ENCODE measurements around the gene SUPT16H. TPM values are rescaled to one million over a fixed set of nuclear protein-coding genes. Genes with fewer than 3 reads are reported as not detected.

SUPT16H gene
- polyA plus RNA-seq: 10 to 100 TPM; 20.4 to 53.6 (median 43.4) TPM

DNA sequence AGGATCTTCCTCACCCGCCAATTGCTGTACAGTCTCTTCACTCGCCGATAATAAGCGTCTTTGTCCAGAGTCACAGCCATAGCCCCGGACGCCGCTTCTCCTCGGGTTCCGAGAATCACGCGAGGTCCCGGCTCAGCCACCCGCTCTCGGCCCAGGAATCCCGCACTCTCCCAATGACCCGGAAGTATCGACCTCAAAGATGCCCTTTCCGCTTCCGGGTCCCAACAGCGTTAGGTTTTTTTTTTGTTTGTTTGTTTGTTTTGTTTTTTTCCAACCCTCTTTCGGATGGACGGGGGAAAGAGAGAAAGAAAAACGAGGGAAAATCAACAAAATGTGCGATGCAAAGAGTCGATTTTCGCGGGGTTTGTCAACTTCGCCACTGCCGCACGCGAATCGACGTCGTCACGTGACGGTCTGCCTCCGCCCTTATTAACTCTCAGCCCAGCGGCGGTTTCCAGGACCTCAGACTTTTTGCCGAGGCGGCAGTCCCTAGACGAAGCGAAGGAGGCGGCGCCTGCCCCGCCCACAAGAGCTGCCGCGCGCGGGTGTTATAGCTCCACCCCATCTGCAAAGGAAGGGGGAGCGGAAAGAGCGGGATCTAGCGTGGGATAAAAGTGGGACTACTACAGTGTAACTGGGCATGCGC is at the start of gene SUPT16H:
Gene SUPT16H (minus strand): TSS at position 172 of the 646 bp plus-strand sequence. CDS start 92 bp downstream, at position 80.
- peak within 1 kb of the TSS; percentile 68 for H3K27ac ChIP-seq (ENCODE audit: low read depth, low read length)
- WGBS, 3 donors: 0 to 1% (median 0%) methylated on average over 54 of the region's 54 CpGs

GRCh38 chr14:21431126-21431525 is 47.3 kb upstream of the SUPT16H start:
- WGBS, 3 donors: 94 to 100% (median 98%) methylated on average over 2 of the region's 2 CpGs

DNA sequence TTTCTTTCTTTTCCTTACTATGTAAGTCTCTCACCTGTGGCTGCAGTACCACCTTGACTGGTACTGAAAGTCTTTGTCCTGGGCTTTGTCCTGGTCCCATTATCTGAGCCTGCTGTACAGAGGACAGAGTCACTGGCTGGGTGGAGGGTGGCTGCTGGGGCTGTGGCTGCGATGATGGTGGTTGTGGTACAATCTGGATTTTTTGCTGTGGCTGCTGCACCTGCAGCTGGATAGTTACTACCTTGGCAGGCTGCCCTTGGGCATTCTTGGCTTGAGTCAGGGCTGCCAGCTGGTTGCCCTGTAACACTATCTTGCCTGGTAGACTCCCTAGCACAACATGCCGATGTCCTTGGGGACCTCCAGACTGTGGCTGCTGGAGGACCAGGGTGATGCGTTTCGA is 45.1 kb upstream of the SUPT16H start:
- H3K27ac ChIP-seq (ENCODE audit: low read depth, low read length): no peak overlapping the region
- WGBS, 3 donors: 43 to 93% (median 92%) methylated on average over 4 of the region's 4 CpGs

More at GRCh38 chr14:21431126-21431525, 47.3 kb upstream of the SUPT16H start:
- no peak overlapping the region for H3K27ac ChIP-seq (ENCODE audit: low read depth, low read length)

DNA sequence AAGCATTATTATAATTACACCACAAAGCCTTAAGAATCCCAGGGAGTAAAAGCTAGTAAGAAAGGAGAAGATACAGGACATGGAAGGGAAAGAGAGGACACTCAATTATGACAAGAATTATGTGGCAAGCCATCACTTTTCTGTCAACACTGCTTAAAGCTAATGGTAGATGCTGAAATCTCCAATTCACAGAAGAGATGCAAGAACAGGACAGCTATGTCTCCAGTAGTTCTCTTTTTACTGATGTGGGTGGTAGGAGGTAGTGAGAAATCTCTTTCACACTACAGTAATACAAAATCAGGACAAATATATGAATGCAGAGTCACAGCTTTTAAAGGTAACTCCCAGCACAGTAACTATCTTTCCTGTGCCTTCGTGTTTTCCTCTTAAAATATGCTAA is 42.9 kb upstream of the SUPT16H start:
- 84 to 92% (median 88%) methylated on average over 1 of the region's 1 CpG for WGBS, 3 donors
- H3K27ac ChIP-seq (ENCODE audit: low read depth, low read length): no peak overlapping the region

GRCh38 chr14:21419528-21419927 is 35.7 kb upstream of the SUPT16H start:
- 85 to 95% (median 93%) methylated on average over 5 of the region's 5 CpGs for WGBS, 3 donors
- H3K27ac ChIP-seq (ENCODE audit: low read depth, low read length): no peak overlapping the region

DNA sequence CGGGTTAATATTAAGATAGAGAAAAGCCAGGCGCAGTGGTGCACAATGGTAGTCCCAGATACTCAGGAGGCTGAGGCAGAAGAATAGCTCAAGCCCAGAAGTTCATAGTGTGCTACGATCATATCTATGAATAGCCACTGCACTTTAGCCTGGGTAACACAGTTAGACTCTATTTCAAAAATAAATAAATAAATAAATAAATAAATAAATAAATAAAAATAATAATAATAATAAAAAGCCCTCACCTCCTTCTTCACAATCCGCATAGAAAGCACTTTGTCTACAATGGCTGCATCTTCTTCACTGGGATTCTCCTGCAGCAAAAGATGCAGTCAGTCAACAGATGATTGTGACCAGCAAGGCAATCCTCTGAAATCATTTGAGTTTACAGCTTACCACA is 31.5 kb upstream of the SUPT16H start:
- WGBS, 3 donors: 95 to 98% (median 95%) methylated on average over 4 of the region's 4 CpGs

GRCh38 chr14:21414137-21414631 is 30.4 kb upstream of the SUPT16H start:
- no peak overlapping the region for H3K27ac ChIP-seq (ENCODE audit: low read depth, low read length)
- WGBS, 3 donors: 89 to 100% (median 95%) methylated on average over 1 of the region's 1 CpG

More for the DNA sequence above, 31.5 kb upstream of the SUPT16H start:
- no peak overlapping the region for H3K27ac ChIP-seq (ENCODE audit: low read depth, low read length)

DNA sequence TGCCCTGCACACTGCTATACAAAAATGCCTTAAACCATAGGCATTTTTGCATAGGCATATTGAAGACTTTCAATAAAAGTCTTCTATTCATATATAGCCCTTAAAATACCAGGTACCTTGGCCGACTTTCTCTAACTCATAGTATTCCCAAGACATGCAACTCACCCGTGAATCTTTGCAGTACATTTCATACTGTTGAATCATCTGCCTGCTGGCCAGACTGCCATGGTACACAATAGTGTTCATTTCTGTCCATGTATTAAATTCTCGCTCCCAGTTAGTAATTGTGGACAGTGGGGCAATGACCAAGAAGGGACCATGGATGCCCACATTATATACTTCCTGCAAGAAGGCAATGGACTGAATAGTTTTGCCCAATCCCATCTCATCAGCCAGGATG is 24.3 kb upstream of the SUPT16H start:
- 80 to 83% (median 81%) methylated on average over 3 of the region's 3 CpGs for whole genome bisulfite sequencing, 3 donors
- no peak overlapping the region for H3K27ac ChIP-seq (ENCODE audit: low read depth, low read length)

GRCh38 chr14:21406213-21406612 is 22.4 kb upstream of the SUPT16H start:
- no peak overlapping the region for H3K27ac ChIP-seq (ENCODE audit: low read depth, low read length)

DNA sequence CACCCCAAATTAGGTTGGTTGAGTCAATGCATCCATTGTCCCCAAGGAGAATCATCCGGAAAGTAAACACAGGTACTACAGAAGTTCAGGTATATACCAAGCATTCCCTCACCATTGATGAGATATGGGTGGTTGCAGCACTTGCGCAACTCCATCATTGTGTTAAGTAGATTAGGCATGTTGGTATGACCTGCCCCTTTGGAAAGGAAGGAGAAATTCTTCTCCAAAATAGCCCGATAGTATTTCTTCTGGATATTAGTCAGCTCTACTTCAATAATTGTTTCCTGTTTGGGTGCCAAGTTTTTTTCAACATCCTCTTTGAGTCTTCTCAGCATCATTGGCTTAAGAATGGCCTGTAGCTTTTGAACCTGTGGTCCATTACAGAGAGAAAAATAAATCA is 21.3 kb upstream of the SUPT16H start:
- H3K27ac ChIP-seq (ENCODE audit: low read depth, low read length): no peak overlapping the region
- WGBS, 3 donors: 58 to 75% (median 63%) methylated on average over 3 of the region's 3 CpGs

GRCh38 chr14:21399311-21399870 is 15.6 kb upstream of the SUPT16H start:
- WGBS, 3 donors: 97 to 99% (median 98%) methylated on average over 5 of the region's 5 CpGs

DNA sequence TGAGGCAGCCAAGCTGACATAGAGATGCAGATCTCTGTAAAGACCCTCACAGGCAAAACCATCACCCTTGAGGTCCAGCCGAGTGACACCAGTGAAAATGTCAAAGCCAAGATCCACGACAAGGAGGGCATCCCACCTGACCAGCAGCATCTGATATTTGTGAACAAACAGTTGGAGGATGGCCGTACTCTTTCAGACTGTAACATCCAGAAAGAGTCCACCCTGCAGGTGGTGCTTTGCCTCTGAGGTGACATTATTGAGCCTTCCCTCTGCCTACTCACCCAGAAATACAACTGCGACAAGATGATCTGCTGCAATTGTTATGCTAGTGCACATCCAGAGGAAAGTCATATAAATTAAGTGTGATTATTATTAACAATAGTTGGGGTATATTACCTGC is 15.1 kb upstream of the SUPT16H start:
- H3K27ac ChIP-seq (ENCODE audit: low read depth, low read length): no peak overlapping the region
- 95 to 97% (median 97%) methylated on average over 4 of the region's 4 CpGs for WGBS, 3 donors

More at GRCh38 chr14:21399311-21399870, 15.6 kb upstream of the SUPT16H start:
- H3K27ac ChIP-seq (ENCODE audit: low read depth, low read length): no peak overlapping the region

DNA sequence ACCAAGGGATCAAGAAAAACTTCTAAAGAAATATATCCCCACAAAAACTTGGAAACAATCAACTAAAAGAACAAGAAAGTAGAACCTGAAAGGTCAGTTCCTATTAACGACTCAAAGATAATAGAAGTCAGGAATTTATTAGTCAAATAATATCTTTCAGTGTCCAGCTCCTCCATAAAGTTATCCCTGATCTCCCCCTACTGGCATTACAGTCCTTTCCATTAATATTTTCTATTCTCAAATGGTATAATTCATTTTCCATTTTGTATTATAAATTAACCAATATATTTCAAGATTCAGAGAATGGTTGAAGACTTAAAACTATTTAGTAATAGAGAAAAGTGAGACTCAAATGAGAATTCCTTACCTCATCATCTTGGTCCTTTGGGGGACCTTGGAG is 11.6 kb upstream of the SUPT16H start:
- no peak overlapping the region for H3K27ac ChIP-seq (ENCODE audit: low read depth, low read length)
- WGBS, 3 donors: 0 to 39% (median 17%) methylated on average over 1 of the region's 1 CpG

GRCh38 chr14:21385188-21385904 is 1.5 kb upstream of the SUPT16H start:
- 73 to 81% (median 76%) methylated on average over 7 of the region's 7 CpGs for WGBS, 3 donors
- no peak overlapping the region for H3K27ac ChIP-seq (ENCODE audit: low read depth, low read length)

DNA sequence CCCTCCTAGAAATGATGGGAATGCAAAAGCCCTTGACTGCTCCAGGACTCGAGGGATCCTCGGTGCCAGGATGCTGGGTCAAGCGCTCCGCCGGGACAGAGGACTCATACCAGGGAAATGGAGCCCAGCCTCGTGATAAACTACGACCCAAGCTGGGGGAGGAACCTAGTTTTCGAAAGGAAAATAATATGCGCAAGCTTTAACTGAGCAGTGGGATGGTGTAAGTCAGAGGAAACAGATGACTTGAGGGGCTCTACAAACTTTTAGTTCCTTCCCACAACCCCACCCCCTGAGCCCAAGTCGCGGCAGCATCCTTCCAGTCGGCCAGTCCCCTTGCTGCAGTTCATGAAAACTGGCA is 654 bp upstream of the SUPT16H start:
- WGBS, 3 donors: 0 to 1% (median 1%) methylated on average over 12 of the region's 12 CpGs
- H3K27ac ChIP-seq (ENCODE audit: low read depth, low read length): no peak overlapping the region

GRCh38 chr14:21382886-21383847 is 652 bp downstream of the SUPT16H start:
- peak overlapping the region; percentile 68 for H3K27ac ChIP-seq (ENCODE audit: low read depth, low read length)
- WGBS, 3 donors: 0 to 1% (median 0%) methylated on average over 39 of the region's 39 CpGs

GRCh38 chr14:21382095-21382494 is 1.7 kb downstream of the SUPT16H start:
- H3K27ac ChIP-seq (ENCODE audit: low read depth, low read length): no peak overlapping the region

DNA sequence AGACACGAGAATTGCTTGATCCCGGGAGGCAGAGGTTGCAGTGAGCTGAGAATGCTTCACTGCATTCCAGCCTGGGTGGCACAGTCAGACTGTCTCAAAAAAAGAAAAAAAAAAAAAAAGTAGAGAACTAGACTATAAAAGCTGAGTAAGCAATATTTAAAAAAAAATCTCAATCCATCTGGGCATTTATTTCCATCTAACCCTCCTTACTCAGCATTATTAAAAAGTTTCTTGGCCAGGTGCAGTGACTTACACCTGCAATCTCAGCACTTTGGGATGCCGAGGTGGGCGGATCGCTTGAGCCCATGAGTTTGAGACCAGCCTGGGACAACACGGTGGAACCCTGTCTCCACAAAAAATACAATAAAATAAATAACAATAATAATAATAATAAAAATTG is 4.5 kb downstream of the SUPT16H start:
- no peak overlapping the region for H3K27ac ChIP-seq (ENCODE audit: low read depth, low read length)
- WGBS, 3 donors: 88 to 93% (median 93%) methylated on average over 6 of the region's 6 CpGs
